GM21619 (cell line): Measurements from ENCODE around the gene DNAH1.
"Not testable (repeated sequence)": the region's sequence is repeated elsewhere in the genome, so short reads cannot be mapped to it uniquely, and the experiment has no call there.

ENCODE experiments used
- ATAC-seq: cut with Tn5 transposase; IDR thresholded peaks from one replicate; pipeline ENCODE4 v1.9.1; 2021; ENCODE audit not compliant: unreplicated experiment

The DNAH1 gene

GRCh38 chr3:52315977-52316764, at the start of gene DNAH1:
Gene DNAH1, plus strand, starts transcription at chr3:52316319. Its CDS starts 6,124 bp downstream, at chr3:52322443.
- ATAC-seq = no peak

- ATAC-seq = no peak
Observed at GRCh38 chr3:52268036-52268435, 48.1 kb upstream of the DNAH1 start.

GRCh38 chr3:52269776-52270175, 46.3 kb upstream of the DNAH1 start:
- ATAC-seq = no peak

- no peak for ATAC-seq
Observed at GRCh38 chr3:52270252-52270754, 45.8 kb upstream of the DNAH1 start.

- not testable (repeated sequence) for ATAC-seq
Observed at GRCh38 chr3:52272172-52272571, 43.9 kb upstream of the DNAH1 start.

- ATAC-seq = no peak
Observed at GRCh38 chr3:52272831-52273230, 43.3 kb upstream of the DNAH1 start.

- ATAC-seq = not testable (repeated sequence)
Observed at GRCh38 chr3:52274781-52275180, 41.3 kb upstream of the DNAH1 start.

- no peak for ATAC-seq
Observed at GRCh38 chr3:52277071-52277964, 38.8 kb upstream of the DNAH1 start.

GRCh38 chr3:52277972-52278509, 38.1 kb upstream of the DNAH1 start:
- ATAC-seq = peak; percentile 63

- peak; percentile 81 for ATAC-seq
Observed at GRCh38 chr3:52278510-52279069, 37.5 kb upstream of the DNAH1 start, which contains the start of gene WDR82. Gene WDR82, minus strand, starts transcription at chr3:52278649. Its CDS starts 288 bp downstream, at chr3:52278361.

- ATAC-seq = no peak
Observed at GRCh38 chr3:52279596-52279995, 36.5 kb upstream of the DNAH1 start.

- no peak for ATAC-seq
Observed at GRCh38 chr3:52280050-52280461, 36.1 kb upstream of the DNAH1 start.

- ATAC-seq = no peak
Observed at GRCh38 chr3:52281981-52282801, 33.9 kb upstream of the DNAH1 start.

- no peak for ATAC-seq
Observed at GRCh38 chr3:52283306-52283705, 32.8 kb upstream of the DNAH1 start.

GRCh38 chr3:52284051-52284450, 32.1 kb upstream of the DNAH1 start:
- ATAC-seq = not testable (repeated sequence)

- ATAC-seq = no peak
Observed at GRCh38 chr3:52286777-52287110, 29.4 kb upstream of the DNAH1 start.

GRCh38 chr3:52288674-52289073, 27.4 kb upstream of the DNAH1 start:
- ATAC-seq = no peak

- no peak for ATAC-seq
Observed at GRCh38 chr3:52289338-52289746, 26.8 kb upstream of the DNAH1 start.

- ATAC-seq = no peak
Observed at GRCh38 chr3:52289747-52290595, 26.1 kb upstream of the DNAH1 start.
